Lower leg skin (tissue), 4 donors: ENCODE results near the gene ATG7. TPM values are rescaled to one million over a fixed set of nuclear protein-coding genes. Genes with fewer than 3 reads are reported as not detected.
A peak's percentile ranks its signal among the peaks of the same experiment; 100 is the strongest.

Experiments
- DNase-seq, 2 donors: peaks; one replicate each; pipeline ENCODE4 v3.0.0-alpha.2; 2019; ENCODE audit warnings: low spot score in 2 of 2
- H3K4me3 ChIP-seq: fragments of 200-600 bp; sonication (generic); 2 replicates; pipeline ENCODE4 v1.5.1; 2017; ENCODE audit warnings: mild to moderate bottlenecking, low read depth; ENCODE audit not compliant: poor library complexity, severe bottlenecking
- CTCF ChIP-seq, 3 donors: fragments of 450-650 bp; IDR thresholded peaks; one replicate each; pipeline ENCODE4 v1.5.1; 2016; ENCODE audit warnings: antibody characterized with exemption in 3 of 3, mild to moderate bottlenecking in 3 of 3, moderate library complexity in 2 of 3
- POLR2A ChIP-seq, 2 donors: fragments of 450-650 bp; IDR thresholded peaks; one replicate each; pipeline ENCODE4 v1.6.1; 2016 to 2017; ENCODE audit warnings: antibody characterized with exemption in 2 of 2, mild to moderate bottlenecking in 1 of 2, moderate library complexity in 1 of 2
- WGBS, 2 donors: methylation state at CpG; one replicate each; pipeline ENCODE4 v1.1.5; 2018; 5-methylcytosine and 5-hydroxymethylcytosine counted together
- intact Hi-C: fragments of 100-400 bp; cut with DNase I; formaldehyde crosslinking; loops from one replicate; pipeline ENCODE4 v1.15.0; 2023; ENCODE audit warnings: low total_unique reads
- total RNA-seq, 4 donors: library from RNA; depleted of rRNA; stranded (reverse); fragments of >200 nt; gene quantifications; one replicate each; pipeline ENCODE4 v1.1.0, GENCODE V29; 2016

Gene ATG7
- total RNA-seq, 4 donors from 2014 or later: 38.8 to 110 (median 53.2) TPM

GRCh38 chr3:11230125-11230524 lies 42.1 kb upstream of the ATG7 start:
- intact Hi-C loops: loop anchor here (10.0 kb wide), 1 partner anchor 105 kb away; no protein-coding TSS in a partner anchor
- peak in 1 of 2 donors; percentile 66 for DNase-seq
- no peak for TF ChIP-seq POLR2A (IDR thresholded peaks at IDR 0.05)
- no peak for TF ChIP-seq CTCF (IDR thresholded peaks at IDR 0.05)
- 45 to 57% methylated on average over 4 of the region's 4 CpGs for WGBS, 2 donors
- no peak overlapping the region for H3K4me3 ChIP-seq

- TF ChIP-seq POLR2A (IDR thresholded peaks at IDR 0.05): no peak
- no peak for TF ChIP-seq CTCF (IDR thresholded peaks at IDR 0.05)
- intact Hi-C loops: loop anchor here (10.0 kb wide), 1 partner anchor 104 kb away; no protein-coding TSS in a partner anchor
- 64 to 65% methylated on average over 3 of the region's 3 CpGs for WGBS, 2 donors
- no peak overlapping the region for H3K4me3 ChIP-seq
- DNase-seq: no peak
These were observed 41.4 kb upstream of the ATG7 start for GRCh38 chr3:11230832-11231231.

GRCh38 chr3:11235385-11235784 lies 36.8 kb upstream of the ATG7 start:
- no peak for DNase-seq
- WGBS, 2 donors: 70 to 81% methylated on average over 8 of the region's 8 CpGs
- H3K4me3 ChIP-seq: no peak overlapping the region
- intact Hi-C loops: loop anchor here (10.0 kb wide), 1 partner anchor 99 kb away; no protein-coding TSS in a partner anchor
- TF ChIP-seq CTCF (IDR thresholded peaks at IDR 0.05) (no peak), POLR2A (IDR thresholded peaks at IDR 0.05) (no peak)

GRCh38 chr3:11236588-11237461 lies 35.4 kb upstream of the ATG7 start:
- intact Hi-C loops: loop anchor here (10.0 kb wide), 1 partner anchor 98 kb away; no protein-coding TSS in a partner anchor
- 42 to 50% methylated on average over 8 of the region's 8 CpGs for WGBS, 2 donors
- no peak for TF ChIP-seq POLR2A (IDR thresholded peaks at IDR 0.05)
- TF ChIP-seq CTCF (IDR thresholded peaks at IDR 0.05): no peak
- peak; percentile 55 to 89 for DNase-seq
- no peak overlapping the region for H3K4me3 ChIP-seq

GRCh38 chr3:11238060-11238459 lies 34.1 kb upstream of the ATG7 start:
- TF ChIP-seq POLR2A (IDR thresholded peaks at IDR 0.05) (no peak), CTCF (IDR thresholded peaks at IDR 0.05) (no peak)
- intact Hi-C loops: loop anchor here (10.0 kb wide), 1 partner anchor 97 kb away; no protein-coding TSS in a partner anchor
- 55 to 61% methylated on average over 3 of the region's 3 CpGs for WGBS, 2 donors
- no peak overlapping the region for H3K4me3 ChIP-seq
- no peak for DNase-seq
